MM.1S (cell line): Measurements from ENCODE around the gene GBGT1.

Experiments used
- CTCF ChIP-seq: fragments of 300-600 bp; sonication (generic); IDR thresholded peaks from 2 replicates; pipeline ENCODE4 v1.5.1; 2016; ENCODE audit warnings: antibody characterized with exemption, low read length, mixed read lengths
- EZH2 ChIP-seq: fragments of 300-600 bp; sonication (generic); optimal IDR thresholded peaks from 2 replicates; pipeline ENCODE3; 2017; ENCODE audit warnings: low read depth, mild to moderate bottlenecking, antibody characterized with exemption, low read length, mixed read lengths

- TF ChIP-seq EZH2 (no peak), CTCF (no peak)
These were observed at the start of gene GBGT1 for GRCh38 chr9:133163504-133164172.
